CD8-positive, alpha-beta memory T cell (primary cell): ENCODE data around the gene RPGRIP1L. TPM values are rescaled to one million over a fixed set of nuclear protein-coding genes. Genes with fewer than 3 reads are reported as not detected.
A peak's percentile ranks its signal among the peaks of the same experiment; 100 is the strongest.

Experiments used
- CTCF ChIA-PET: fragments of 350-600 bp; sonication (Branson Sonifier 250); formaldehyde crosslinking; loops from one replicate; lab custom pipeline; 2021; ENCODE audit warnings: antibody characterized with exemption; lab: Charles Lee
- POLR2A ChIA-PET: fragments of 350-600 bp; sonication (Branson Sonifier 250); formaldehyde crosslinking; loops from one replicate; lab custom pipeline; 2021; ENCODE audit warnings: antibody characterized with exemption; lab: Charles Lee
- DNase-seq, 5 donors: peaks; one replicate each; pipeline versions ENCODE4 v3.0.0 to v3.0.0-alpha.2; 2020 to 2022; ENCODE audit warnings: mixed read lengths in 1 of 5
- H3K27ac ChIP-seq: one replicate; pipeline ENCODE4 v1.7.0; 2013; ENCODE audit warnings: low read depth, mild to moderate bottlenecking, low read length, moderate library complexity
- H3K27me3 ChIP-seq: 2 replicates; pipeline ENCODE4 v1.7.0; 2013; ENCODE audit warnings: low read length, mild to moderate bottlenecking; ENCODE audit not compliant: insufficient read depth, poor library complexity, severe bottlenecking
- H3K36me3 ChIP-seq: 2 replicates; pipeline ENCODE4 v1.7.0; 2013; ENCODE audit warnings: mild to moderate bottlenecking, low read length, moderate library complexity; ENCODE audit not compliant: insufficient read depth
- H3K4me1 ChIP-seq: 2 replicates; pipeline ENCODE4 v1.7.0; 2013; ENCODE audit warnings: mild to moderate bottlenecking, low read length, moderate library complexity; ENCODE audit not compliant: insufficient read depth
- H3K4me3 ChIP-seq: 2 replicates; pipeline ENCODE4 v1.7.0; 2013; ENCODE audit warnings: mild to moderate bottlenecking, low read length
- H3K9me3 ChIP-seq: 2 replicates; pipeline ENCODE4 v1.7.0; 2013; ENCODE audit warnings: mild to moderate bottlenecking, low read length
- H3K27ac Mint-ChIP-seq, 8 donors: one replicate each; pipeline ENCODE4 v1.8.0; 2020 to 2021; ENCODE audit warnings: mixed read lengths in 8 of 8, mild to moderate bottlenecking in 6 of 8, inconsistent platforms in 3 of 8, moderate library complexity in 3 of 8
- H3K27me3 Mint-ChIP-seq, 2 donors: one replicate each; pipeline ENCODE4 v1.8.0; 2020 to 2021; ENCODE audit warnings: mixed read lengths in 2 of 2, mild to moderate bottlenecking in 1 of 2, moderate library complexity in 1 of 2
- H3K36me3 Mint-ChIP-seq, 3 donors: one replicate each; pipeline ENCODE4 v1.8.0; 2020 to 2021; ENCODE audit warnings: mixed read lengths in 3 of 3, inconsistent platforms in 1 of 3, mild to moderate bottlenecking in 1 of 3
- H3K4me1 Mint-ChIP-seq, 3 donors: one replicate each; pipeline ENCODE4 v1.8.0; 2020 to 2021; ENCODE audit warnings: mixed read lengths in 3 of 3, inconsistent platforms in 1 of 3, mild to moderate bottlenecking in 1 of 3
- H3K4me3 Mint-ChIP-seq, 7 donors: one replicate each; pipeline ENCODE4 v1.8.0; 2020 to 2021; ENCODE audit warnings: mixed read lengths in 7 of 7, mild to moderate bottlenecking in 6 of 7, moderate library complexity in 4 of 7, inconsistent platforms in 2 of 7
- H3K9me3 Mint-ChIP-seq, 5 donors: one replicate each; pipeline ENCODE4 v1.8.0; 2020 to 2022; ENCODE audit warnings: mixed read lengths in 5 of 5, mild to moderate bottlenecking in 3 of 5, moderate library complexity in 2 of 5, inconsistent platforms in 1 of 5
- polyA plus RNA-seq: library from polyadenylated mRNA; unstranded; fragments of 300-500 nt; fragmentation: Illumina TruSeq; gene quantifications from one replicate; pipeline ENCODE4 v1.2.3, GENCODE V29; 2021
- total RNA-seq, 2 experiments: library from RNA; stranded (reverse); gene quantifications; one replicate each; pipeline ENCODE4 v1.2.3, GENCODE V29; 2021

The RPGRIP1L gene
- total and polyA plus RNA-seq, 3 experiments from 2014 or later, result 3.0 to 9.8 (median 9.6) TPM

DNA sequence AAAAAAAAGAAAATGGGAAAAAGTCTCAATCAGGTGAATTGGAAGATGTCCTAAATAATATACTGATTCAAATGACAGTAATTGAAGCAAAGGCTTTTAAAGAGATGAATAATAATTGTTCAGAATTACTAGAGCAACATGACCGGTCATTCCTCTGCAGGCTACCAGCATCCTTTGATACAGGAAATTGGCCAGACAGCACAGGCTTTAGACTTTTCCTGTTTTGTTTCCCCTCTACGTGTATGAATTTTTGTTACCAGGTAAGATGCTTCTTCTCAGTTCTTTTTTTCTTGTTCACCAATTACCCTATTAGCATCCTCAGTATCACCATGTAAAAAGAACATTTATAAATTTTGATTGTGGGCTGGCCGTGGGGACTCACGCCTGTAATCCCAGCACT lies 77.5 kb downstream of the RPGRIP1L start:
- Mint-ChIP-seq H3K4me1 (no peaks in the 10 kb centered on the region), H3K27me3 (no peaks in the 10 kb centered on the region)
- CTCF ChIA-PET, result no interaction called here

DNA sequence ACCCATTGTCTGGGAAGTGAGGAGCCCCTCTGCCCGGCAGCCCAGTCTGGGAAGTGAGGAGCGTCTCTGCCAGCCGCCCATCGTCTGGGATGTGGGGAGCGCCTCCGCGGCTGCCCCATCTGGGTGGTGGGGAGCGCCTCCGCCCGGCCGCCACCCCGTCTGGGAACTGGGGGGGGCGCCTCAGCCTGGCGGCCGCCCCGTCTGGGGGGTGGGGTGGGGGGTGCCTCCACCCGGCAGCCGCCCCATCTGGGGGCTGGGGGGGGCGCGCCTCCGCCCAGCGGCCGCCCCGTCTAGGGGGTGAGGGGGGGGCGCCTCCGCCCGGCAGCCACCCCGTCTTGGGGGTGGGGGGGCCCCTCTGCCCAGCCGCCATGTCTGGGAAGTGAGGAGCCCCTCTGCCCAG lies 78.4 kb downstream of the RPGRIP1L start:
- Mint-ChIP-seq H3K27me3 (no peaks in the 10 kb centered on the region), H3K36me3 (peaks cover 0 to 2% (median 0%) of the 10 kb centered on the region in 3 donors), H3K9me3 (no peaks in the 10 kb centered on the region), H3K27ac (no peak overlapping the region), H3K4me1 (no peaks in the 10 kb centered on the region), H3K4me3 (no peak overlapping the region)
- no peaks in the 10 kb centered on the region for H3K9me3 ChIP-seq
- no peak overlapping the region for H3K4me3 ChIP-seq
- POLR2A ChIA-PET, result no interaction called here
- no peak for DNase-seq
- no peaks in the 10 kb centered on the region for H3K36me3 ChIP-seq
- no peaks in the 10 kb centered on the region for H3K4me1 ChIP-seq
- CTCF ChIA-PET, result no interaction called here
- H3K27me3 ChIP-seq, result no peaks in the 10 kb centered on the region
- H3K27ac ChIP-seq, result no peak overlapping the region

More for the DNA sequence above, 77.5 kb downstream of the RPGRIP1L start:
- Histone ChIP-seq H3K4me1 (no peaks in the 10 kb centered on the region), H3K27me3 (no peaks in the 10 kb centered on the region), H3K36me3 (no peaks in the 10 kb centered on the region), H3K4me3 (no peak overlapping the region), H3K9me3 (no peaks in the 10 kb centered on the region), H3K27ac (no peak overlapping the region)
- Mint-ChIP-seq H3K36me3 (peaks cover 0 to 2% (median 0%) of the 10 kb centered on the region in 3 donors), H3K27ac (no peak overlapping the region), H3K9me3 (no peaks in the 10 kb centered on the region), H3K4me3 (peak overlapping the region in 1 of 7 donors; percentile 55)
- no peak for DNase-seq
- POLR2A ChIA-PET, result no interaction called here

DNA sequence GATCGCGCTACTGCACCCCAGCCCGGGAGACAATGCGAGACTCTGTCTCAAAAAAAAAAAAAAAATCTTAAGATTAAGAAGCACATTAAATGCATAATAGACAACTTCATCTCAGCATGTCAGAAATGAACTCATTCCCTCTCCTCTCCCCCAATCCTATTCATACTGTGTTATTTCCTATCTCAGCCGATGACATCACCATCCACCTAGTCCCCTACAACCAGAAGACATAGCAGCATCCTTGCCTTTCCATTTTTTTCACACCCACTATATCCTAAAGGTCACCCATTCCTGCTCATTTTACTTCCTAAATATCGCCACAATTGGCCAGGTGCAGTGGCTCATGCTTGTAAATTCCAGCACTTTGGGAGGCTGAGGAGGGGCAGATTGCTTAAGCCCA lies 81.3 kb downstream of the RPGRIP1L start:
- no peaks in the 10 kb centered on the region for H3K36me3 ChIP-seq
- H3K4me3 ChIP-seq, result no peak overlapping the region
- ChIA-PET POLR2A (no interaction called here), CTCF (no interaction called here)
- no peak overlapping the region for H3K27ac ChIP-seq
- Mint-ChIP-seq H3K4me1 (no peaks in the 10 kb centered on the region), H3K27ac (peak overlapping the region in 1 of 8 donors; percentile 4), H3K36me3 (peaks cover 1 to 3% (median 2%) of the 10 kb centered on the region in 3 donors), H3K9me3 (no peaks in the 10 kb centered on the region), H3K4me3 (no peak overlapping the region), H3K27me3 (no peaks in the 10 kb centered on the region)
- no peaks in the 10 kb centered on the region for H3K9me3 ChIP-seq
- no peaks in the 10 kb centered on the region for H3K4me1 ChIP-seq
- DNase-seq, result no peak
- H3K27me3 ChIP-seq, result no peaks in the 10 kb centered on the region

DNA sequence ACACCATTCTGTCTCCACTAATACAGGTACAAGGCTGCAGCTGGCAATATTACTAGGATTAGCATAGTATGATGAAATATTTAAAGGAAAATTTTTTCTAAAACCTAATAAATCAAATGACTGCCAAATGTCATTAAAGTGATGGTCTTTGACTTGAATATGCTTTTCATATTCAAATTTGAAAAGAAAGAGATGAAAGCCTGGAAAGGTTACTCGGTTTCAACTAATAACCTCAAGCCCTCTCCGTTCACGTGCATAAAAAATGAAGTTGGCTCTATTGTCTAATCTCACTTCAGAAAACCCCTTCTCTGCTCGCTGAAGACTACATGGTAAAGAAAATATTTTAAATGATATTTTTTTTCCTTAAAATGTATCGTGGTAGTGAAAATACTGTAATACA lies 83.2 kb downstream of the RPGRIP1L start:
- Histone ChIP-seq H3K36me3 (no peaks in the 10 kb centered on the region), H3K4me1 (no peaks in the 10 kb centered on the region), H3K9me3 (no peaks in the 10 kb centered on the region), H3K27me3 (no peaks in the 10 kb centered on the region), H3K4me3 (no peak overlapping the region), H3K27ac (no peak overlapping the region)
- Mint-ChIP-seq H3K4me1 (no peaks in the 10 kb centered on the region), H3K4me3 (no peak overlapping the region), H3K9me3 (no peaks in the 10 kb centered on the region), H3K27ac (no peak overlapping the region), H3K27me3 (no peaks in the 10 kb centered on the region), H3K36me3 (peaks cover 1 to 3% (median 2%) of the 10 kb centered on the region in 3 donors)
- no peak for DNase-seq
- CTCF ChIA-PET, result no interaction called here
- POLR2A ChIA-PET, result interaction anchor here (0.6 kb wide), 1 partner anchor 80 kb away, joined by 8 read pairs; no protein-coding TSS in a partner anchor

DNA sequence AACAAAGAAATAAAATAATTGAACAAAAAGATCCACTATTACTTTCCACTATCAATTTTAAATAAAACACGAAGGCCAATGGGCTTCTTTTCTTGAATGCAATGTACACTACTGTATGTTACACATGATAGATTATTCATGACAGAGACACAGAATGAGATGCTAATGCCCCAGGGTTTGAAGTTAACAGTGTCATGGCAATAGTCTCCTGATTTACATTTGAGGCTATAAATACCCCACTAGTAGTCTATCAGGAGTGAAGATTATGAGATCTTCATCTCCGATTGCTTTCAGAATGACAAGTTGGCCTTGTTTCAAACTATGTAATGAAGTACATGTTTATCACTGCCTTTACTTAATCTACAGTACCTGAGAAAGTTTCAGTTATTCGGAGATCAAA lies 84.4 kb downstream of the RPGRIP1L start:
- CTCF ChIA-PET, result no interaction called here
- Mint-ChIP-seq H3K9me3 (no peaks in the 10 kb centered on the region), H3K4me1 (no peaks in the 10 kb centered on the region), H3K27me3 (no peaks in the 10 kb centered on the region), H3K27ac (no peak overlapping the region), H3K36me3 (peaks cover 1 to 3% (median 2%) of the 10 kb centered on the region in 3 donors), H3K4me3 (no peak overlapping the region)
- no peak overlapping the region for H3K4me3 ChIP-seq
- no peaks in the 10 kb centered on the region for H3K36me3 ChIP-seq
- H3K4me1 ChIP-seq, result no peaks in the 10 kb centered on the region
- no peaks in the 10 kb centered on the region for H3K27me3 ChIP-seq
- no peak for DNase-seq
- no peak overlapping the region for H3K27ac ChIP-seq
- POLR2A ChIA-PET, result no interaction called here
- no peaks in the 10 kb centered on the region for H3K9me3 ChIP-seq

DNA sequence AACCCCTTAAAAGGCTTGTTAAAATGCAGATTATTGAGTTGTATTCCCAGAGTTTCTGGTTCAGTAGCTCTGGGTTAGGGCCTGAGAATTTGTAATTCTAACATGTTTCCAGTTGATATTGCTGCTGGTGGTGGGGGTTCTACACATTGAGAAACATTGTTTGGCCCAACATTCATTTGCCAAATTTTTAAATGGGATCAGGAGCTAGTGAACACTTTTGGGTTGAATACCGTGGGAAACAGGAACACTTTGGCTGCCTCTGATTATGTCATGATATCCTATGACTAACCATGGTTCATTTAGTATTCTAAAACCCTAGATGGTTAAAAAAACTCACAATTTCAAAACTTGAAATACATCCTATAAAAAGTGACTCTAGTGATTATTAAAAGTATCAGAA lies 89.3 kb downstream of the RPGRIP1L start:
- Mint-ChIP-seq H3K27me3 (no peaks in the 10 kb centered on the region), H3K27ac (no peak overlapping the region), H3K9me3 (no peaks in the 10 kb centered on the region), H3K4me3 (no peak overlapping the region), H3K4me1 (no peaks in the 10 kb centered on the region), H3K36me3 (peaks cover 0 to 6% (median 1%) of the 10 kb centered on the region in 3 donors)
- Histone ChIP-seq H3K36me3 (no peaks in the 10 kb centered on the region), H3K27ac (no peak overlapping the region), H3K9me3 (no peaks in the 10 kb centered on the region), H3K27me3 (no peaks in the 10 kb centered on the region), H3K4me1 (no peaks in the 10 kb centered on the region), H3K4me3 (no peak overlapping the region)
- DNase-seq, result no peak
- CTCF ChIA-PET, result no interaction called here
- POLR2A ChIA-PET, result no interaction called here

DNA sequence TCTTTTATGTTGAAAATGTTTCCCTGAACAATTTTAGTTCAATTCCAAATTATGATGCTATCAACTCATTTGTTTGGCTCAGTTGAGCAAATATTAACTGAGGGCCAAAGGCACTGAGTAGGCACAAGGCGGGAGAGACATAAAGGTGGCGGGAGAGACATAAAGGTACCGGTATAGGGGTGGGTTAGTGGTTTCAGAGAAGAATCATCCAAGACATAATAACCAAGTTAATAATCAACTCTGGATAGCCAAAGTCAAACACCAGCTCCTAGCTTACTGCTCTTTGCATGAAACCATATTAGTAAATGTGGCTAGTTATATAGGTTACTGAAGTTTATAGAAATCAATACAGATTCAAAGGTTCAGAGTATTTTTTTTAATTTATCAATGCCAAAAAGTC lies 91.7 kb downstream of the RPGRIP1L start:
- Mint-ChIP-seq H3K9me3 (no peaks in the 10 kb centered on the region), H3K36me3 (peaks cover 0 to 3% (median 0%) of the 10 kb centered on the region in 3 donors), H3K4me1 (no peaks in the 10 kb centered on the region), H3K27ac (no peak overlapping the region), H3K27me3 (no peaks in the 10 kb centered on the region), H3K4me3 (no peak overlapping the region)
- Histone ChIP-seq H3K4me1 (no peaks in the 10 kb centered on the region), H3K9me3 (no peaks in the 10 kb centered on the region), H3K4me3 (no peak overlapping the region), H3K27ac (no peak overlapping the region), H3K36me3 (no peaks in the 10 kb centered on the region), H3K27me3 (no peaks in the 10 kb centered on the region)
- DNase-seq, result no peak
- ChIA-PET CTCF (no interaction called here), POLR2A (no interaction called here)

DNA sequence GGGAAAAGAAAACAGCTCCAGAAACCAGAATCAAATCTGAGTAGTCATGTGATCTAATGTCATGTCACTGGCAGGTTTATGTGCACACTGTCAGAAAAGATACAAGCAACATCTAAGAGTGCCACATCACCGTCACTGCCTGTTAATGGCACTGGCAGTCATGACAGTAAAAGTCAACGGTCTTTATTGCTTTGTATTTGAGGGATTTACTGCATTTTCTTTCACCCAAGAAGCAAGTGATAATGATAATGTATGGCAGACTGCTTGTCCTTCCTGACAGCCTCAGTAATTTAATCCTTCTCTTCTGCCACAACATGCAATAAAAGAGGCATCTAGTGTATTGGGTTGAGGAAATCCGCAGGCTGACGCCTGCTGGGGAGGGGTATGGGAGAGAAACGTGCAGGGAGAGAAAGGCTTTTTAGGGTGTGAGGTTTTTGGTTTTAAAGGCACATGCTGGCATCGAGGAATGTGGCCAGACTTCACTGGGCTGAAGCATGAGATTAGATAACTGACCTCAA lies 92.4 kb downstream of the RPGRIP1L start:
- Mint-ChIP-seq H3K4me1 (no peaks in the 10 kb centered on the region), H3K27ac (peak overlapping the region in 1 of 8 donors; percentile 24), H3K36me3 (peaks cover 0 to 3% (median 0%) of the 10 kb centered on the region in 3 donors), H3K27me3 (no peaks in the 10 kb centered on the region), H3K9me3 (no peaks in the 10 kb centered on the region), H3K4me3 (no peak overlapping the region)
- no peak overlapping the region for H3K27ac ChIP-seq
- no peak for DNase-seq
- H3K4me3 ChIP-seq, result no peak overlapping the region
- H3K9me3 ChIP-seq, result no peaks in the 10 kb centered on the region
- no peaks in the 10 kb centered on the region for H3K4me1 ChIP-seq
- CTCF ChIA-PET, result no interaction called here
- POLR2A ChIA-PET, result no interaction called here
- no peaks in the 10 kb centered on the region for H3K27me3 ChIP-seq
- no peaks in the 10 kb centered on the region for H3K36me3 ChIP-seq
